Naive thymus-derived CD4-positive, alpha-beta T cell (primary cell): ENCODE results near the gene TRIM66. TPM values are rescaled to one million over a fixed set of nuclear protein-coding genes. Genes with fewer than 3 reads are reported as not detected.

Experiments
- ATAC-seq: fragments of 150-1000 bp; cut with Tn5 transposase; 2 replicates; pipeline ENCODE4 v1.10.0; 2021; ENCODE audit warnings: mild to moderate bottlenecking, moderate library complexity
- CTCF ChIA-PET: fragments of 350-600 bp; sonication (Branson Sonifier 250); formaldehyde crosslinking; loops from one replicate; lab custom pipeline; 2021; ENCODE audit warnings: antibody characterized with exemption; lab: Charles Lee
- POLR2A ChIA-PET: fragments of 350-600 bp; sonication (Branson Sonifier 250); formaldehyde crosslinking; loops from one replicate; lab custom pipeline; 2021; ENCODE audit warnings: antibody characterized with exemption, inconsistent platforms; lab: Charles Lee
- DNase-seq, 9 donors: peaks; one replicate each; pipeline versions ENCODE4 v3.0.0 to v3.0.0-alpha.2; 2020 to 2022; ENCODE audit warnings: mixed read lengths in 1 of 9
- H3K27ac ChIP-seq: one replicate; pipeline ENCODE4 v1.7.0; 2013; ENCODE audit warnings: mild to moderate bottlenecking, low read depth, low read length, moderate library complexity
- H3K27me3 ChIP-seq, 2 donors: one replicate each; pipeline ENCODE4 v1.7.0; 2013; ENCODE audit warnings: low read length in 2 of 2, mild to moderate bottlenecking in 2 of 2, moderate library complexity in 2 of 2; ENCODE audit not compliant: control insufficient read depth in 2 of 2, insufficient read depth in 2 of 2
- H3K36me3 ChIP-seq, 3 experiments: 1 replicate in 2 of 3; 2 replicates in 1 of 3; pipeline ENCODE4 v1.7.0; 2013; ENCODE audit warnings: low read length in 3 of 3, mild to moderate bottlenecking in 3 of 3, moderate library complexity in 1 of 3; ENCODE audit not compliant: insufficient read depth in 3 of 3, control insufficient read depth in 2 of 3
- H3K4me1 ChIP-seq, 2 donors: one replicate each; pipeline ENCODE4 v1.7.0; 2013; ENCODE audit warnings: low read length in 2 of 2, mild to moderate bottlenecking in 2 of 2, moderate library complexity in 1 of 2; ENCODE audit not compliant: control insufficient read depth in 2 of 2, insufficient read depth in 2 of 2
- H3K4me3 ChIP-seq: 2 replicates; pipeline ENCODE4 v1.7.0; 2013; ENCODE audit warnings: mild to moderate bottlenecking, low read length
- H3K9me3 ChIP-seq, 3 experiments: 1 replicate in 2 of 3; 2 replicates in 1 of 3; pipeline ENCODE4 v1.7.0; 2013; ENCODE audit warnings: low read length in 3 of 3; ENCODE audit not compliant: control insufficient read depth in 2 of 3
- H3K27ac Mint-ChIP-seq, 9 donors: one replicate each; pipeline ENCODE4 v1.8.0; 2020 to 2022; ENCODE audit warnings: mixed read lengths in 9 of 9, mild to moderate bottlenecking in 8 of 9, moderate library complexity in 5 of 9, inconsistent platforms in 2 of 9
- H3K27me3 Mint-ChIP-seq, 5 donors: one replicate each; pipeline ENCODE4 v1.8.0; 2021 to 2022; ENCODE audit warnings: mixed read lengths in 5 of 5, mild to moderate bottlenecking in 1 of 5
- H3K36me3 Mint-ChIP-seq, 5 donors: one replicate each; pipeline ENCODE4 v1.8.0; 2020 to 2022; ENCODE audit warnings: mixed read lengths in 5 of 5, mild to moderate bottlenecking in 3 of 5, inconsistent platforms in 1 of 5
- H3K4me1 Mint-ChIP-seq, 7 donors: one replicate each; pipeline ENCODE4 v1.8.0; 2020 to 2022; ENCODE audit warnings: mixed read lengths in 7 of 7, mild to moderate bottlenecking in 3 of 7, inconsistent platforms in 1 of 7
- H3K4me3 Mint-ChIP-seq, 10 donors: one replicate each; pipeline ENCODE4 v1.8.0; 2020 to 2022; ENCODE audit warnings: mild to moderate bottlenecking in 10 of 10, mixed read lengths in 10 of 10, moderate library complexity in 6 of 10, inconsistent platforms in 2 of 10
- H3K9me3 Mint-ChIP-seq, 11 donors: one replicate each; pipeline ENCODE4 v1.8.0; 2020 to 2022; ENCODE audit warnings: mixed read lengths in 11 of 11, mild to moderate bottlenecking in 4 of 11, inconsistent platforms in 1 of 11, moderate library complexity in 1 of 11
- intact Hi-C, 2 donors: fragments of 100-400 bp; cut with micrococcal nuclease; formaldehyde crosslinking; loops; one replicate each; pipeline ENCODE4 v1.15.1; 2023
- polyA plus RNA-seq, 2 donors: library from polyadenylated mRNA; unstranded; fragments of 300-500 nt; fragmentation: Illumina TruSeq; gene quantifications; one replicate each; pipeline ENCODE4 v1.2.3, GENCODE V29; 2021
- total RNA-seq, 6 experiments: library from RNA in 5 of 6; stranded (reverse) in 5 of 6; gene quantifications; 1 replicate in 5 of 6; 2 replicates in 1 of 6; pipeline ENCODE4 v1.2.3 and lab custom pipeline; 2021 to 2026

Gene TRIM66, protein sequence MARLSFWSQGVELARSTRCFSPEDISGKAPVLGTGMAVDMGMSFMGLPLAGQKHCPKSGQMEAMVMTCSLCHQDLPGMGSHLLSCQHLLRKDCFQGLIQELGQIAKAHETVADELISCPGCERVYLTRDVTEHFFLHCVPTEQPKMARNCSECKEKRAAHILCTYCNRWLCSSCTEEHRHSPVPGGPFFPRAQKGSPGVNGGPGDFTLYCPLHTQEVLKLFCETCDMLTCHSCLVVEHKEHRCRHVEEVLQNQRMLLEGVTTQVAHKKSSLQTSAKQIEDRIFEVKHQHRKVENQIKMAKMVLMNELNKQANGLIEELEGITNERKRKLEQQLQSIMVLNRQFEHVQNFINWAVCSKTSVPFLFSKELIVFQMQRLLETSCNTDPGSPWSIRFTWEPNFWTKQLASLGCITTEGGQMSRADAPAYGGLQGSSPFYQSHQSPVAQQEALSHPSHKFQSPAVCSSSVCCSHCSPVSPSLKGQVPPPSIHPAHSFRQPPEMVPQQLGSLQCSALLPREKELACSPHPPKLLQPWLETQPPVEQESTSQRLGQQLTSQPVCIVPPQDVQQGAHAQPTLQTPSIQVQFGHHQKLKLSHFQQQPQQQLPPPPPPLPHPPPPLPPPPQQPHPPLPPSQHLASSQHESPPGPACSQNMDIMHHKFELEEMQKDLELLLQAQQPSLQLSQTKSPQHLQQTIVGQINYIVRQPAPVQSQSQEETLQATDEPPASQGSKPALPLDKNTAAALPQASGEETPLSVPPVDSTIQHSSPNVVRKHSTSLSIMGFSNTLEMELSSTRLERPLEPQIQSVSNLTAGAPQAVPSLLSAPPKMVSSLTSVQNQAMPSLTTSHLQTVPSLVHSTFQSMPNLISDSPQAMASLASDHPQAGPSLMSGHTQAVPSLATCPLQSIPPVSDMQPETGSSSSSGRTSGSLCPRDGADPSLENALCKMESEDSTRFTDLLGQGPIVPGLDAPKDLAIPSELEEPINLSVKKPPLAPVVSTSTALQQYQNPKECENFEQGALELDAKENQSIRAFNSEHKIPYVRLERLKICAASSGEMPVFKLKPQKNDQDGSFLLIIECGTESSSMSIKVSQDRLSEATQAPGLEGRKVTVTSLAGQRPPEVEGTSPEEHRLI (N-terminal part only)
- total RNA-seq = 10 to 100 TPM; 16.0 to 37.6 (median 24.2) TPM
- polyA plus RNA-seq = under 1 TPM; 0.32 to 0.85 TPM
- total RNA-seq (lab: John Stamatoyannopoulos, UW) = 63.5 reads per million, percentile 76 among the genes with 10 or more reads in this experiment

DNA sequence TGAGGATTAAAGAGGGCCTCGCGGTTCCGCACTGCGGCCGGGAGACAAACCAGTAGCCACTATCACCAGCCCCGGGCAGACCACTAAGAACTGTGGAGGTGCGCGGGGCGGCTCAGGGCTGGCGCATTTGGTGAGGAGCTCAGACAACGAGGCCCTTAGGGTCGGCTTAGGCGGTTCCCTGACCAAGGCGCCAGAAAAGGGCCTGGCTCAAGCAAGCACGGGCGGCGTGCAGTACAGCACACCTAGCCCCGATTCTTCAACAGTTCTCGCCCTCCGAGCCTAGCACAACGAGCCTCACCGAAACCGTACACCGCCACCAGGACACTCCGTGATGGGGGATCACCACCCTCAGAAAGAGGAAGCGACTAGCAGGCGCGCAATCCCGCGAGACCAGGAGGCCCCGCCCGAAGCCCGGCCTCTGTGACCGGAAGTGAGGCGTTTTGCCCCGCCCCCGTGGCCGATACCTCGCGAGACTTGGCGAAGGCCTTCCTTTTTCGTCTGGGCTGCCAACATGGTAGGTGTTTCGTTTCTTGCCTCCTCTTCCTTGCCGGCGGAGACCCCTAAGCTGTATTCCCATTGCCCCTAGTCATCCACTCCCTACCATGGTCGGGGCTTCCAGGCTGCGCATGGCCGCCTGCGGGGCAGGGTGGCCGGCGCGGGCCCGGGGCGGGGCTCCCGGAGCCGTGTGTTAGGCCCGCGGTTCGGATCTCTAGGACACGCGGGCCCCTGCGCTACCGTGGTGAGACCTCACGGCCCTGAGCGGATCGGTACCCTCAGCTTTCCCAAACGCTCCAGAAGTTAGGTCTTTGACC, at the start of gene TRIM66, which contains the start of gene RPL27A:
Gene TRIM66, minus strand, starts transcription at position 363 of the 812 bp plus-strand sequence. CDS start 10,391 bp downstream, outside the sequence.
Gene RPL27A, plus strand, starts transcription at position 490 of the 812 bp plus-strand sequence. Its CDS starts 22 bp downstream, at position 512.
- ChIA-PET CTCF (interaction anchor here (0.9 kb wide), 1 partner anchor 279 kb away, joined by 3 read pairs; no protein-coding TSS in a partner anchor), POLR2A (interaction anchor here (0.6 to 2.9 kb wide), 16 partner anchors 9 to 884 kb away, joined by 3 to 28 read pairs (median 4); partner anchors contain the start of genes EIF3F, NRIP3, TMEM9B and ZNF143)
- Mint-ChIP-seq H3K4me3 (peak within 1 kb of the TSS; percentile 89 to 97 (median 96)), H3K36me3 (peaks cover 5 to 47% (median 38%) of the 10 kb centered on the region in 5 donors), H3K4me1 (peaks cover 30 to 57% (median 43%) of the 10 kb centered on the region in 7 donors), H3K27me3 (no peaks in the 10 kb centered on the region), H3K27ac (peak within 1 kb of the TSS; percentile 97 to 99 (median 98)), H3K9me3 (peaks cover 0 to 6% (median 0%) of the 10 kb centered on the region in 11 donors)
- Histone ChIP-seq H3K4me3 (peak within 1 kb of the TSS; percentile 73), H3K27me3 (no peaks in the 10 kb centered on the region), H3K36me3 (peaks cover 11 to 36% (median 18%) of the 10 kb centered on the region in 3 experiments), H3K27ac (peak within 1 kb of the TSS; percentile 99), H3K9me3 (no peaks in the 10 kb centered on the region), H3K4me1 (peaks cover 17% of the 10 kb centered on the region in 2 donors)
- intact Hi-C loops = loop anchor here (1.0 to 10.0 kb wide), 18 partner anchors 8 to 1772 kb away; partner anchors contain the start of genes AKIP1 (in 2 of the 2), EIF3F (in 2 of the 2), IPO7 (in 2 of the 2) and TMEM41B (in 2 of the 2)
- ATAC-seq = peak; percentile 98
- DNase-seq = peak; percentile 97 to 100 (median 99)

DNA sequence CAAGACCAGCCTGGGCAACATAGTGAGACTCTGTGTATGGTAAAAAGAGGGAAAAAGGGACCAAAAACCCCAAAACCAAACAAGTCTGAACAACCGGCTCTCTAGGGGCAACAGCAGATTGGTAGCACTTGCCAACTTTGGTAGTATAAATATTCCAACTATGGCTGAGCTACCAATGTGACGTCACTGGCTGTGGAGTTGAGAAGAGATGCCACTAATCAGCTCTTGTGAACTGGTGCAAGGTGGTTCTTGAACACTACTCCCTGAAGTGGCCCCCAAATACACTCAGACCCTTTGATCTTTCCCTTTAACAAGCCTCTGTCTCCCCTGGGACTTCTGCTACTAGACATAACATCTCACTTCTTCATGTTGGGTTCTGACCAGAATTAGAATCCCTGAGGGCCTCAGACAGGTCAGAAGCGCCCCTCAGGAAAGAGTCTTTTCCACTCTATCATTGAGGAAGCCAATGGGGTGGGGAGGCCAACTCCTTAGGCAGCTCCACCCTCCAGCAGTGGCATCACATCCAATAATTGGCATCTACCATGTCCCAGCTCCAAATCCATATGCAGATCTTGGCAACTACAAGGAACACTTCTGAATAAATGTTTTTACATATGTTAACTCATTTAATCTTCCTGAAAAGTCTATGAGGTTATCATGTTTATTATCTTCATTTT, 49.3 kb upstream of the TRIM66 start:
- CTCF ChIA-PET = no interaction called here

DNA sequence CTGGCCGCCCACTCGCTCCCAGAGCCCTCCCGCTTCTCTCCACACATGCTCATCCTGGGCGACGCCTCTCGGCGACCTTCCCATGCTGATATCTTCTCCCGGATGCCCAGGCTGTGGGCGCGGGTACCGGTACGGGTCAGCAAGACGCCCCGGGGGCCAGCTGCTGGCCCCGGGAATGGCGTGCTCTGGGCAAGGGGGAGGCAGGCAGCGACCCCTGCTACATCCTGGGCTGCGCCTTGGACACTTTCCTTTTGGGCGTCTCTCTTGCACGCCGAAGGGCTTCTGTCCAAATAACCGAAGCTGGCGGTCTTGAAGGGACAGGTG, 48.2 kb upstream of the TRIM66 start:
- peaks cover 0 to 6% (median 0%) of the 10 kb centered on the region in 5 donors for H3K27me3 Mint-ChIP-seq
- no peaks in the 10 kb centered on the region for H3K36me3 ChIP-seq
- CTCF ChIA-PET = no interaction called here
- H3K27me3 ChIP-seq = peaks cover 0 to 2% of the 10 kb centered on the region in 2 donors
- no peaks in the 10 kb centered on the region for H3K9me3 ChIP-seq
- POLR2A ChIA-PET = no interaction called here
- no peaks in the 10 kb centered on the region for H3K9me3 Mint-ChIP-seq
- H3K4me3 Mint-ChIP-seq = no peak overlapping the region
- DNase-seq (no peak), ATAC-seq (no peak)
- intact Hi-C loops = no loop called here
- H3K4me1 Mint-ChIP-seq = no peaks in the 10 kb centered on the region
- no peak overlapping the region for H3K27ac Mint-ChIP-seq
- no peaks in the 10 kb centered on the region for H3K4me1 ChIP-seq
- H3K36me3 Mint-ChIP-seq = no peaks in the 10 kb centered on the region
- H3K4me3 ChIP-seq = no peak overlapping the region
- no peak overlapping the region for H3K27ac ChIP-seq

More for the DNA sequence above, 49.3 kb upstream of the TRIM66 start:
- no peak overlapping the region for H3K27ac ChIP-seq
- H3K36me3 ChIP-seq = no peaks in the 10 kb centered on the region
- H3K9me3 ChIP-seq = no peaks in the 10 kb centered on the region
- POLR2A ChIA-PET = no interaction called here
- Mint-ChIP-seq H3K9me3 (no peaks in the 10 kb centered on the region), H3K4me3 (no peak overlapping the region), H3K27ac (no peak overlapping the region), H3K27me3 (peaks cover 0 to 6% (median 0%) of the 10 kb centered on the region in 5 donors), H3K4me1 (no peaks in the 10 kb centered on the region), H3K36me3 (no peaks in the 10 kb centered on the region)
- no peak overlapping the region for H3K4me3 ChIP-seq
- H3K27me3 ChIP-seq = peaks cover 0 to 4% of the 10 kb centered on the region in 2 donors
- no peak for ATAC-seq
- H3K4me1 ChIP-seq = no peaks in the 10 kb centered on the region
- no peak for DNase-seq
- intact Hi-C loops = no loop called here

DNA sequence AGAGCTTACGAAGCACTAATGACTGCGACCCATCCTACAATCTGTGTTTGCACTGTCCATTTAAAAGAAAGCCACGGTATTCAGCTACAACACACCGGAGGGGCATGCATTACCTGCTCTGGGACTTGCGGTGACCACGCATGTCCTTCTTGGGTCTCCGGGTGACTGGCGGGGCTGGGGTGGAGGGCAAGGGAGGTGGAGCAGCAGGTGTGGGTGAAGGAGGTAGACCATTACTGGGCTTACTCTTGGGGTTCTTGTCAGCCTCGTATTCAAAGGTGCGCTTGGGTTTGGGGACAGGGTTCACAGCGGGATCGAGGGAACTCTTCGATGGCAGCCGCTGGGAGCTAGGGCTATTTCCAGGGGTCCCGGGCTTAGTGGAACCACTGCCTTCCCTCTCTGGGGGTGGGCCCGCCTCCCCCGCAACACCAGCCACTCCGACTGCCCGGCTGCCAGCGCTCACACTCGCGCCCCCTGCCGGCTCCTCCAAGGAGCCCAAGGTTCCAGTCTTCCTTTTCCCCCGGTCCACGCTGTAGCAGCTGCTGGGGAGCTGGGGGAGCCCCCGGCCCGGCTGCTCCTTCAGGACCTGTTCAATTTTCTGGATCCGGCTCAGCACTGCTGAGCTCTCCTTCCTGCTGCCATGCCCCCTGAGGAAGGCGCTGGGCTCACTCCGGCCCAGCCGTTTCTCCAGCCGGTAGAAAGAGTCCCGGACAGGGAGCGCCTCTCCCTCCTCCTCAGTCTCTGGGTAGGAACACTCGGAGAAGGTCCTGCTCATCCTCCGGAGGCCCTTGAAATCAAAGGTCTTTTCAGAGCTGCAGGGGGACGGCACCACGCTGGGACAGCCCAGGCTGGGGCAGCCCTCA, 47.6 kb upstream of the TRIM66 start:
- Histone ChIP-seq H3K27me3 (no peaks in the 10 kb centered on the region), H3K9me3 (no peaks in the 10 kb centered on the region), H3K4me1 (no peaks in the 10 kb centered on the region), H3K36me3 (no peaks in the 10 kb centered on the region), H3K27ac (no peak overlapping the region), H3K4me3 (no peak overlapping the region)
- ChIA-PET POLR2A (no interaction called here), CTCF (no interaction called here)
- Mint-ChIP-seq H3K36me3 (no peaks in the 10 kb centered on the region), H3K9me3 (no peaks in the 10 kb centered on the region), H3K27me3 (peaks cover 0 to 6% (median 0%) of the 10 kb centered on the region in 5 donors), H3K4me3 (no peak overlapping the region), H3K27ac (no peak overlapping the region), H3K4me1 (no peaks in the 10 kb centered on the region)
- ATAC-seq = no peak
- no peak for DNase-seq
- intact Hi-C loops = no loop called here

DNA sequence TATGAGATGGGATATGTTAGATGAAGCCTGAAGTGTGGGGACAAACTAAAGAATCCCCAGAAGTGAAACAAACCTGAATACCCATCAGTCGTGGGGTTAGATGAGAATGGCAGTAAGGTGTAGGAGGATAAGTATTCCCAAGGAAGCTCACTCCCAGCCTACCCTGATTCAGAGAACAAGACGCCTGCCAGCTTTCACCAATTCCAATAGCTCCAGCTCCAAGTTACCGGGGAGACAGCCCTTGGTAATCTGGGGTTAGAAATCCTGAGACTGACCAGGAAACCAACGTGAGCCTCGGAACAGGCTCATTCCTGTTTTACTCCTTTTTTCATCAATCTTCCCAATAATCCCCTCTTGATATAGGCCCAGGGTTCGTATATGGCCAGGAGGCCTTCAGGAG, 46.6 kb upstream of the TRIM66 start:
- ChIA-PET CTCF (no interaction called here), POLR2A (no interaction called here)
- Mint-ChIP-seq H3K27ac (no peak overlapping the region), H3K4me1 (no peaks in the 10 kb centered on the region), H3K36me3 (no peaks in the 10 kb centered on the region), H3K9me3 (no peaks in the 10 kb centered on the region), H3K27me3 (peaks cover 0 to 6% (median 0%) of the 10 kb centered on the region in 5 donors), H3K4me3 (no peak overlapping the region)
- Histone ChIP-seq H3K9me3 (no peaks in the 10 kb centered on the region), H3K4me3 (no peak overlapping the region), H3K4me1 (no peaks in the 10 kb centered on the region), H3K36me3 (no peaks in the 10 kb centered on the region), H3K27me3 (no peaks in the 10 kb centered on the region), H3K27ac (no peak overlapping the region)
- ATAC-seq (no peak), DNase-seq (no peak)
- intact Hi-C loops = no loop called here
